Metanephros (tissue), 1 donor: ENCODE data around the gene TCP11X2. TPM values are rescaled to one million over a fixed set of nuclear protein-coding genes. Genes with fewer than 3 reads are reported as not detected.

Experiments used
- total RNA-seq: library from RNA; depleted of rRNA; stranded (reverse); fragments of >200 nt; gene quantifications from one replicate; pipeline ENCODE4 v1.2.3, GENCODE V29; 2014

Gene TCP11X2
- 1.4 TPM for total RNA-seq

GRCh38 chrX:102471762-102472220 lies at the start of gene TCP11X2:
TSS of gene TCP11X2 (minus strand) at chrX:102471812.

GRCh38 chrX:102515975-102516941 lies 44.6 kb upstream of the TCP11X2 start, which contains the start of gene TMSB15A:
TSS of gene TMSB15A (minus strand) at chrX:102516739.

GRCh38 chrX:102439908-102440307 lies 31.7 kb downstream of the TCP11X2 start, which contains the start of gene NXF2B:
TSS of gene NXF2B (minus strand) at chrX:102440008. CDS start at chrX:102380036, 59,972 bp downstream.

Other genes with a start within 250 kb of the TCP11X2 start
- gene NXF2, start 224.6 kb downstream of the TCP11X2 start, total RNA-seq = not detected
- gene NXF2B, start 31.8 kb downstream of the TCP11X2 start, total RNA-seq = 0.12 TPM
- 13.9 TPM for gene TMSB15A, start 44.9 kb upstream of the TCP11X2 start, total RNA-seq
- 20.6 TPM for gene ARMCX5, start 127.7 kb upstream of the TCP11X2 start, total RNA-seq
- 15.5 TPM for gene GPRASP1, start 179.7 kb upstream of the TCP11X2 start, total RNA-seq
- gene GPRASP2, start 240.6 kb upstream of the TCP11X2 start, total RNA-seq = 38.1 TPM
- 13.8 TPM for gene GPRASP3, start 248.9 kb upstream of the TCP11X2 start, total RNA-seq